ENCODE results near the gene COX6B2. TPM values are rescaled to one million over a fixed set of nuclear protein-coding genes. Genes with fewer than 3 reads are reported as not detected.
"Not testable (repeated sequence)": the region's sequence is repeated elsewhere in the genome, so short reads cannot be mapped to it uniquely, and the experiment has no call there.

Gene COX6B2
- 0.26 TPM in 1 of 2 replicates, not detected in the other for total RNA-seq

DNA sequence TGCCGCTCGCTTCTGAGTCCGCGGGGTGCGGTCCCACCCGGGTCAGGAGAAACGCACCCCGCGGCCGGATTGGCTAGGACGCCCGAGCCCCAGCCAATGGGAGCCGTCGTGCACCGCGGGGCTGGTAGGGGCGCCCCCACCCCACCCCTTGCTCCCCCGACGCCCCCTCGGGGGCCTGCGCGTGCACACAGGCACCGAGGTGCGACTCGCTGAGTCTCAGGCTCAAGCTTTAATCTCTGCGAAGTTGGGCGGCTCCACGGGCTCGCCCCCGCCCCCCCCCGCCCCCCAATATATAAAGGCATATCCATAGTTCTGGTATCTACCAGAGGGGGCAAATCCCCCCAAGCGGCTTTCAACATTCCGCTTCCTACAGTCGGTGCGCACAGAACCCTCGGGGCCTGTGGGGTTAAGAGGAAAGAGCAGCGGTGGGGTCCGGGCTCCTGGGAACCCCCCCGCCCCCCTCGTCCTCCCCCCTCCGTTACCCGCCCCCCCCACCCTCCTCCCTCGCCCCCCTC, at the start of gene COX6B2:
Gene COX6B2, minus strand, starts transcription at position 22 of the 515 bp plus-strand sequence. CDS start 198 bp downstream, outside the sequence.
- peak within 1 kb of the TSS; percentile 82 for H3K4me3 Mint-ChIP-seq
- no peak within 1 kb of the TSS for H3K27ac Mint-ChIP-seq
- H3K36me3 Mint-ChIP-seq (ENCODE audit: low read depth), result no peaks in the 10 kb centered on the region
- H3K27me3 Mint-ChIP-seq (ENCODE audit: insufficient read depth), result peaks cover 44% of the 10 kb centered on the region
- intact Hi-C loops (cut with micrococcal nuclease), result loop anchor here (1.0 to 2.0 kb wide), 4 partner anchors 14 to 74 kb away; partner anchors contain the start of genes HSPBP1, KMT5C and RPL28
- H3K4me1 Mint-ChIP-seq (ENCODE audit: low read depth), result peaks cover 26% of the 10 kb centered on the region
- DNase-seq (ENCODE audit: low spot score), result no peak
- H3K9me3 Mint-ChIP-seq, result no peaks in the 10 kb centered on the region

GRCh38 chr19:55402509-55402908, 48.0 kb upstream of the COX6B2 start:
- Mint-ChIP-seq H3K4me1 (ENCODE audit: low read depth) (peaks cover 31% of the 10 kb centered on the region), H3K36me3 (ENCODE audit: low read depth) (peaks cover 52% of the 10 kb centered on the region), H3K9me3 (no peaks in the 10 kb centered on the region), H3K27me3 (ENCODE audit: insufficient read depth) (peaks cover 2% of the 10 kb centered on the region), H3K27ac (no peak overlapping the region), H3K4me3 (no peak overlapping the region)
- intact Hi-C loops (cut with micrococcal nuclease), result no loop called here
- DNase-seq (ENCODE audit: low spot score), result no peak

DNA sequence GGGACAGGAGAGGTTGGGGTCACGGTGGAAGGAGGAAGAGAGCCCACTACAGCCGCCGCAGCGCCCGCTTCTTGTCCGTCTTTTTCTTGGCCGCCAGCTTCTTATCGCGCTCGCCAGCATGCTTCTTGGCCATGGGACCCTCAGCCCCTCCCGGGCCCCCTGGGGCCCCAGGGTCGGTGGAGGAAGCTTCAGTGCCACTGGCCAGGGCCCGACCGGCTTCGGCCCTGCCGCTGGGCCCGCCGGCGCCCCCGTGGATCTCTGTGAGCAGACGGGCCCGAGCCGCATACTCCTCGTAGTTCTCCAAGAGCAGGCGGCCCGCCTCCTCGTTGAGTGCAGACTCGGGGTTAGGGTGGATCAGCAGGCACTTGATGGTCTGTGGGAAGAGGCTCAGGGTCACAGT, 46.9 kb upstream of the COX6B2 start:
- H3K27ac Mint-ChIP-seq; H3K9me3 Mint-ChIP-seq; DNase-seq (ENCODE audit: low spot score); H3K4me3 Mint-ChIP-seq; intact Hi-C loops (cut with micrococcal nuclease); H3K27me3 Mint-ChIP-seq (ENCODE audit: insufficient read depth): not testable (repeated sequence)
- peaks cover 30% of the 10 kb centered on the region for H3K4me1 Mint-ChIP-seq (ENCODE audit: low read depth)
- peaks cover 46% of the 10 kb centered on the region for H3K36me3 Mint-ChIP-seq (ENCODE audit: low read depth)

DNA sequence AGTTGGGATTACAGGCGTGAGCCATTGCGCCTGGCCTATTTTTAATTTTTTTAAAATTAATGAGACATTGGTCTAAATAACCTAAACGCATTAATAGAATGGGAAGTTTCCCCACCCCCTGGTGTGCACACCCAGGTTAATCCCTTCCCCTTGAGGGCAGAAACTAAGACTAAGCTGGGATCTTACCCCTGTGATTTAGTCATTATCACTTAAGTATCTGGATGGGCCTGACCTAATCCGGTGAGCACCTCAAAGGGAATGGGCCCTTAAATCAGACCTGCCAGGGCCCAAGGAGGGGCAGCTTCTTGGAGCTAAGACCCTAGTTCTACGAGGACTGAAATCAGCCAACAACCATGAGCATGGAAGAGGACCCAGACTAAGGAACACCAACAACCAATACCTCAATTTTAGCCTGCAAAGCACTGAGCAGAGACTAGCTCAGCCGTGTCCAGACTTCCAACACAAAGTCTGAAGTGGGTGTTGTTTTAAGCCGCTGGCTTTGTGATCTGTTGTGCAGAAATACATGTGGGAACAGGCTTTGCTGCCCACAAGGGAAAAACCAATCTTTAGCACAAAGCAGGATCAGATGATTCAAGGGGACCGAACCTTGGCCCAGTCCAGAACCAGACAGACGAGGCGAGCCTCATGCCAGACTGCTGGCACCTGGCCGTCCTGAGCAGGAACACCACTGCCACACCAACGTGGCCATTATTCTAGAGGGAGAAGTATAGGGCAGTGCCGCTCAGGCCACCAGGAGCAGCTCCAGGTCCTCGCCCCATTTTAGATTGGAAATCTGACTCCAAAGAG, 46.0 kb upstream of the COX6B2 start:
- H3K36me3 Mint-ChIP-seq (ENCODE audit: low read depth), result peaks cover 37% of the 10 kb centered on the region
- intact Hi-C loops (cut with micrococcal nuclease), result no loop called here
- H3K4me3 Mint-ChIP-seq, result no peak overlapping the region
- H3K4me1 Mint-ChIP-seq (ENCODE audit: low read depth), result peaks cover 21% of the 10 kb centered on the region
- H3K27me3 Mint-ChIP-seq (ENCODE audit: insufficient read depth), result no peaks in the 10 kb centered on the region
- H3K27ac Mint-ChIP-seq, result no peak overlapping the region
- no peak for DNase-seq (ENCODE audit: low spot score)
- H3K9me3 Mint-ChIP-seq, result no peaks in the 10 kb centered on the region

DNA sequence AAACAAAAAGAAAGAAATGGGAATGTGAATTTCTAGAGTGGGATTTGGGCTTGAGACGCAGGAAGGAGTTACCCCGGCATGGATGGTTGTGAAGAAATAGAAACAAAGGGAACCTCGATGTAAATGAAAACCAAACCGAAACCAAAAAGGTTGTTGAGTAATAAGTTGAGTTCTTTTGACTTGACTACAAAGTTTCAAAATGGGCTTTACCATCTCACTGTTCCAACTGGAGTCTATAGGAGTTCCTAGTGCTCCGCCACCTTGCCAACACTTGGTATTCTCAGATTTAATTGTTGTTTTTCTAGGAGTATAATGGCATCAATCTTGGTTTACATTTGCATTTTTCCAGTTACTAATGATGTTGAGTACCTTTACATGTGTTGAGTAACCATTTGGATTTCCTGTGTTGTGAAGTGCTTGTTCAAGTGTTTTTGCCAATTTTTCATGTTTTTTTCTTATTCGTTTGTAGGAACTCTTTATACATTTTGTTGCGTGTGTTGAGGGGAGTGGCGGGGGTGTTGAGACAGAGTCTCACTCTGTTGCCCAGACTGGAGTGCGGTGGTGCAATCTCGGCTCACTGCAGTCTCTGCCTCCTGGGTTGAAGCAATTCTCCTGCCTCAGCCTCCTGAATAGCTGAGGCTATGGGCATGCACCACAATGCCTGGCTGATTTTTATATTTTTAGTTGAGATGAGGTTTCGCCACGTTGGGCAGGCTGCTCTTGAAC, 43.8 kb upstream of the COX6B2 start:
- peaks cover 31% of the 10 kb centered on the region for H3K36me3 Mint-ChIP-seq (ENCODE audit: low read depth)
- H3K27ac Mint-ChIP-seq, result peak overlapping the region; percentile 76
- H3K27me3 Mint-ChIP-seq (ENCODE audit: insufficient read depth), result no peaks in the 10 kb centered on the region
- peaks cover 19% of the 10 kb centered on the region for H3K4me1 Mint-ChIP-seq (ENCODE audit: low read depth)
- DNase-seq (ENCODE audit: low spot score), result no peak
- intact Hi-C loops (cut with micrococcal nuclease), result loop anchor here (1.0 kb wide), 1 partner anchor 9 kb away; the partner anchor contains the start of gene UBE2S
- H3K9me3 Mint-ChIP-seq, result no peaks in the 10 kb centered on the region
- H3K4me3 Mint-ChIP-seq, result no peak overlapping the region

GRCh38 chr19:55392820-55393761, 38.6 kb upstream of the COX6B2 start:
- intact Hi-C loops (cut with micrococcal nuclease), result no loop called here
- no peak for DNase-seq (ENCODE audit: low spot score)
- Mint-ChIP-seq H3K4me3 (no peak overlapping the region), H3K36me3 (ENCODE audit: low read depth) (peaks cover 29% of the 10 kb centered on the region), H3K27me3 (ENCODE audit: insufficient read depth) (no peaks in the 10 kb centered on the region), H3K4me1 (ENCODE audit: low read depth) (peaks cover 27% of the 10 kb centered on the region), H3K9me3 (no peaks in the 10 kb centered on the region), H3K27ac (no peak overlapping the region)

DNA sequence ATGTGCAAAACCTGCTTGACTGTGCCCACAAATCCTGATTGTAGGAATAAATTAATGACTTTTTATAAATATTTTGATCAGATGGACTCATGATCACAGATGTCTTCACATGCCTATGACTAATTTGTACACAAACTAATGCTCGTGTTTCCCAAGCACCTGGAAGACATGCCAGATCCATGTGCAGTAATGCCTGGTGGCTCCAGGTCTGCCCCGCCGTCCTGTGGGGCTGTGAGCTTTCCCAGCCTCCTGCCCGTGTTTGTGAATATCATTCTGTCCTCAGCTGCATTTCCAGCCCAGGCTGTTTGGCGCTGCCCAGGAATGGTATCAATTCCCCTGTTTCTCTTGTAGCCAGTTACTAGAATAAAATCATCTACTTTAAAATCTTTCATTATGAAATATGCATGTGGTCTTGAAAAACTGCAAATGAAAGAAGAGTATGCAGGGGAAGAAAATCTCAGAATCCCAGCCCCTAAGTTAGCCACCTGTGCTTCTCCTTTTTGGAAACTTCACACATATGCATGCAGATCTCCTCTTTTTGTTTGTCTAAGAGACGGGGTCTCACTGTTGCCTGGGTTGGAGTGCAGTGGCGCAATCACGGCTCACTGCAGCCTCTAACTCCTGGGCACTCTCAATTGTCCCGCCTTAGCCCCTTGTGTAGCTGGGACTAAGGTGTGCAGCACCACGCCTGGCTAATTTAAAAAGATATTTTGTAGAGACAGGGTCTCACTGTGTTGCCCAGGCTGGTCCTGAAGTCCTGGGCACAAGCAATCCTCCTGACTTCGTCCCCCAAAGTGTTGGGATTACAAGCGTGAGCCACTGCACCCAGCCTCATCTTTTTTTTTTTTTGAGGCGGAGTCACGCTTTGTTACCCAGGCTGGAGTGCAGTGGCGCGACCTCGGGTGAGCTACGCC, 37.4 kb upstream of the COX6B2 start:
- Mint-ChIP-seq H3K9me3 (no peaks in the 10 kb centered on the region), H3K27ac (no peak overlapping the region), H3K4me1 (ENCODE audit: low read depth) (peaks cover 29% of the 10 kb centered on the region), H3K36me3 (ENCODE audit: low read depth) (peaks cover 38% of the 10 kb centered on the region), H3K4me3 (no peak overlapping the region), H3K27me3 (ENCODE audit: insufficient read depth) (no peaks in the 10 kb centered on the region)
- intact Hi-C loops (cut with micrococcal nuclease), result no loop called here
- no peak for DNase-seq (ENCODE audit: low spot score)

DNA sequence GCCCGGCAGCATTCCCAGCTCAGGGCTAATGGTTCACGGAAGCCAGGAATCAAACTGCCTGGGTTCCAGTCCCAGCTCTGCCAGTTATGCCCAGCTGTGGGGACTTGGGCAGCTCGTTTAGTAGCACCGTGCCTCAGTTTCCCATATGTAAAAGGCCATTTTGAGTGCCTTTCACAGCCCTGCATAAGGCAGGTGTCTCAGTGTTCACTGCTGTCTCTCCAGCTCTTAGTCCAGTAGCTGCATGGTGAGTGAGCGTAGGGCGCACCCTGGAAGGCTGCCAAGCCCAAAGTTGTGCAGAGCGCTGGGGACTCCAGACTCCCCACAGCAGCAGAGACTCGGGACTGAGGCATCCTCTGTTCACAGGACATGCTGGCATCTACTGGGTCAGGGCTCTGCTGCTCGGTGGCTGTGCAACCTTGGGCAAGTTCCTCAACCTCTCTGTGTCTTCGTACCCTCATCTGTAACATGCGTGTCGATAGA, 36.7 kb upstream of the COX6B2 start:
- peaks cover 46% of the 10 kb centered on the region for H3K36me3 Mint-ChIP-seq (ENCODE audit: low read depth)
- DNase-seq (ENCODE audit: low spot score), result no peak
- no peak overlapping the region for H3K4me3 Mint-ChIP-seq
- no peaks in the 10 kb centered on the region for H3K27me3 Mint-ChIP-seq (ENCODE audit: insufficient read depth)
- H3K27ac Mint-ChIP-seq, result no peak overlapping the region
- intact Hi-C loops (cut with micrococcal nuclease), result no loop called here
- H3K9me3 Mint-ChIP-seq, result no peaks in the 10 kb centered on the region
- peaks cover 35% of the 10 kb centered on the region for H3K4me1 Mint-ChIP-seq (ENCODE audit: low read depth)

GRCh38 chr19:55390461-55390880, 36.0 kb upstream of the COX6B2 start:
- intact Hi-C loops (cut with micrococcal nuclease), result no loop called here
- Mint-ChIP-seq H3K27ac (no peak overlapping the region), H3K9me3 (no peaks in the 10 kb centered on the region), H3K36me3 (ENCODE audit: low read depth) (peaks cover 49% of the 10 kb centered on the region), H3K27me3 (ENCODE audit: insufficient read depth) (no peaks in the 10 kb centered on the region), H3K4me3 (no peak overlapping the region), H3K4me1 (ENCODE audit: low read depth) (peaks cover 35% of the 10 kb centered on the region)
- no peak for DNase-seq (ENCODE audit: low spot score)

GRCh38 chr19:55389386-55390317, 35.1 kb upstream of the COX6B2 start:
- H3K27ac Mint-ChIP-seq, result peak overlapping the region; percentile 43
- H3K4me3 Mint-ChIP-seq, result peak overlapping the region; percentile 47
- intact Hi-C loops (cut with micrococcal nuclease), result no loop called here
- peaks cover 49% of the 10 kb centered on the region for H3K36me3 Mint-ChIP-seq (ENCODE audit: low read depth)
- H3K4me1 Mint-ChIP-seq (ENCODE audit: low read depth), result peaks cover 35% of the 10 kb centered on the region
- DNase-seq (ENCODE audit: low spot score), result no peak
- no peaks in the 10 kb centered on the region for H3K27me3 Mint-ChIP-seq (ENCODE audit: insufficient read depth)
- no peaks in the 10 kb centered on the region for H3K9me3 Mint-ChIP-seq
